GM19452 (cell line): ENCODE data around the gene SKAP2.
A peak's percentile ranks its signal among the peaks of the same experiment; 100 is the strongest.

Experiments
- ATAC-seq: cut with Tn5 transposase; IDR thresholded peaks from one replicate; pipeline ENCODE4 v1.9.1; 2021; ENCODE audit not compliant: unreplicated experiment

The SKAP2 gene

DNA sequence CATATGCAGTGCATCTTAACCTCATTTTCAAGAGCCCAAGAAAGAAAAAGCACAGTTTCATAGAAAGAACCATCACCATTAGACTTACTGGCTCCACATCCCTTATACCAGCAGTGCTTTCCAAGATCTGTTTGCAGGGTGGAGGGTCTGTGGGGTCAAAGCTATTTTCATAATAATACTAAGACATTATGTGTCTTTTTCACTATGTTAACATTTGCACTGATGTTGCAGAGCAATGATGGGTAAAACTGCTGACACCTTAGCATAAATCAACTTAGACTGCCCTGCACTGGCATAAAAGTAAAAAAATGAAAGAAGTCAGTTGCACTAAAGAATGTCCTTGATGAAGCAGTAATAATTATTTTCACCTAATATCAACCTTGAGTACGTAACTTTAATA, 166.2 kb downstream of the SKAP2 start:
- ATAC-seq, result no peak

DNA sequence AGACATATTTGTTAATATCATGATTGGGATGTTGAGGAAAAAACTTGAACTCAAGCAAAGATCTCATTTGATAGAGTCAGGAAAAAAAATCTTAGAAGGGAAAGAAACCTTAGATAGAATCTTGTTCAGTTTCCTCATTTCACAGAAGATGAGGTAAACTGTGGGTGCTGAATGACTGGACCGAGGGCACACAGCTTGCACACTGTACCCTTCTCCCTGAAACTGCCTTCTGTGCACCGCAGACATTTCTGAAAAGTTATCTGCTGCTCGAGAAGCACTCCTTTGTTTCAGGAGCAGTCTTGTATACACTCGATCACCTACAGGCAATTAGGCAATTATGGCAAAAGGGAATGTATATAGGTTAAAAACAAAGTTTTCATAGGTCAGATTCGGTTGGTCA, 167.4 kb downstream of the SKAP2 start:
- no peak for ATAC-seq

DNA sequence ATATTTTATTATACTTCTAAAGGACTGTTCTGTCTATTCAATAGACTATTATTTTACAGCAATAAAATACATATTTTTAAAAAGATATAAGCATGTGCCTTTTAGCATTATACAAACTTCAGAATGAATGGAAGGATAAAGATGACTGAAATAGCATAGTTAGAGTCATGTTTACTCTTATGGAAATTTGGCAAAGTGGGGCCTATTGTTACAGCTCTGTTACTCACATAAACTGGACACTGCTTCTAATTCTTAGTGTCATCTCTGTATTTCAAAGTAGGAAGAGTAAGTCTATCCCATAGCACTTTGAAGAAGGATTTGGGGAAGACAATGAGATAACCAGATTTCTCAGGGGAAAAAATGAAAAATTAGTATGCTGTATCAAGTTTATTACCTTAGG, 168.2 kb downstream of the SKAP2 start:
- no peak for ATAC-seq

DNA sequence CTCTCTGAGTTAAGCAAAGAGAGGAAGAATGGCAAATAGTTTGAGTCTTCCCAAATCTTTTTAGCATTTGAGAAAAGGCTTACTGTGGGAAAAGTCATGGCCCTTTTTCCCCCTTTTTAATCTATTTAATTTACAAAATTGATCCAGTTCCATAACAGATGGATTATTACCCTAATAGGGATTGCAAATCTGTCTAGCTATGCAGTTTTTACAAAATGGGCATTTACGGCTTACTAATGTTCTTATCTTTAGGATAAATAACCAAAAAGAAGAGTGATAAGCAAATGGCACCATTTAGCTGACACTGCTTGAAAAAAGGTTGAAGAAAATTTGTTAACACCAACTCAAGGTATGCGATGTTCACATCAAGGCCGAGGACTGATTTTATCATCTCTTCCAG, 169.7 kb downstream of the SKAP2 start:
- ATAC-seq, result no peak

DNA sequence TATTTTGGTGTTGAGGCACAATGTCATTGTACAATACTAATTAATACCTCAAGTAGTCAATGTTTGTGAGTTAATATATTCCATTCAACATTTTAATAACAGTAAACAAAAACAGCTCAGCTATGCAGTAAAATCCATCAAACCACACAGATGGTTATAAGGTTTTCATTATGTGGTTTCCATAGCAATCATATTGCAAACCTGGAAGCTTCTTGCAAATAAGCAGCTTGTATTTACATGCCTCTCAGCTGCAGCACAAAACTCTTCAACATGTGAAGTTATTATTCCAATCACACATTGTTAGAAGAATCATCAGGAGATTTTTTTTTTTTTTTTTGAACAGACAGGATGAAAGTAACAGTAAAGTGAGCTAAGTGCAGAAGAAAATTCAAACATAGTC, 170.2 kb downstream of the SKAP2 start:
- no peak for ATAC-seq

DNA sequence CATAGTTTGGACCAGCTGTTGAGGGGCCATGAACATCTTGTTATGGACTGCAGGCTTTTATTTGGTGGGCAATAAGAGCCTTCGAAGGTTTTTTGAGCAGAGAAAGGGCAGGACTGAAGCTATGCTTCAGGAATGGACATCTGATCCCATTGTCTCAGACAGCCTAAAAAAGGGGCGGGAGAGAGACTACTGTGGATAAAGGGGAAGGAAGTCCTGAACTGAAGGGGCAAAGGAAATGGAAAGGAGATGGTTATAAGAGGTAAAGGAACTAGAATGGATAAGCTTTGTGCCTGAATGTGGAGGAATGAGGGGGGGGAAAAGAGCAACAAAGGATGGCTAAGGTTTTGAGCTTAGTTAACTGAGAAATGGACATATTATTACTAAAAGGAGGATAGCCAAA, 172.5 kb downstream of the SKAP2 start:
- no peak for ATAC-seq

DNA sequence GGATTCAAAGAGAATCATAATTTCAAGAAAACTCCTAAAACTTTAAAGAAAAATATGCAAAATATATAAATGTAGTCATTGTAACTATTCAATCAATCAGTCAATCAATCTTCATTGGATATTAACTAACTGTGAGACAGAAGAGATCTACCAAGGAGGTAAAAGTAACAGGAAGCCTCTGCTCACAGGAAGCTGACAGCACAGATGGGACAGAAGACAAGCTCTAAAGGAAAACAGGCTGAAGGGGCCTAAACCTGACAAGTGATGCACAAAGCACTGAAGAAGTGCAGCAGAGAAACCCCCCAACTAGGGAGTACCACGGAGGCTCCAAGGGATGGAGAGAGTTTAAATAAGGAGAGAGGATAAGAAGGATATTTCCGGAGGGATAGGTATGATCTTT, 173.0 kb downstream of the SKAP2 start:
- ATAC-seq, result no peak

DNA sequence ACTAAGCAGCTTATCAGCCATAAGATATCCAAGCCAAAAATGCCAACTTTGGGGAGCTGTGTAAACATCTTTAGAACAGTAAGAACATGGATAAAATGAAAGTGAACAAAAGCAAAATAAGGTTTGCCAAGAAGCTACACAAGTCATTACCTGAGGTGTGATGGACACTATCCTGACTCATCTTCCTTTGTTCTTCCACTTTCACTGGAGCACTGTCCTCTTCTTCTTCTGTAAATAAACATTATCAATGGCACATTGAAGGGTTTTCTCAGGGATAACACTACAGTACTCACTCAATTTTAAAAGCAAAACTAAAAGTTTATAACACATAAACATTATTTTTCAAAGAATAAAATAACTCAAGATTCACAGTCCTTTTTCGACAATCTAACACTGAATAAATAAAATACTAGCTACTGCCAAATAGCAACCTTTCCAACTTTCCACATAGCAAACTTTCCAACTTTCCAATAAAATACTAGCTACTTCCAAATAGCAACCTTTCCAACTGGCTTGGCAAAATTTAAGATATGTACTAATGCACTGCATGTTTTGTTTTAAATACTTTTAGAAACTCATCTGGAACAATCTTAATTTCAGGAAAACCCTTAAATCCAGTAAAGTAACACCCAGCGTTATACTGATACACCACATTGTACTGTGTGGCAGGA, 174.1 kb downstream of the SKAP2 start:
- ATAC-seq, result no peak

DNA sequence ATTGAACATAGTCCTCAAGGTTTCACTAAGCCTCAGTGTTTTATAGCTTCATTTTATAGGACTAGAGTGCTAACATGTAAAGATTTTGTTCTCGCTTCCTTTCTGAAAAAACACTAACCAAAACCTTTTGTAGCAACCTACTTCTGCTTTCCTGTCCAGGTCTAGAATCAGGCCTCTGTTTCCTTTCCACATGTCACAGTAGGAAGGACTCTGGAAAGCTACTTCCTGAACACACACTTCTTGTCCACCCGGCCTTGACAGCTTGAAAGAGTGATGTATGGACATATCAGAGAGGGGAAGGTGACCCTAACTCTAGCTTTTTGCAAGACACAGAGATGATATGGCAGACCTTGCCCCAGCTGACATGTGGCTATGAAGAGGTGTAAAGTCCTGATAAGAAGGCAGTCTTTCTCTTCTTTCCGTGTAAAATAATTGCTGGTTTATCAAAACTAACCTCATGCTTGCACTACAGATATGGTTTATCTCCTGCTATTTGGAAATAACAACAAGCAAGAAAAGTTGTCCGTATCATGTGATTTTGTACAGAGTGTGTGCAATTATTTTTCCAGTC, 175.4 kb downstream of the SKAP2 start:
- ATAC-seq, result peak; percentile 76

DNA sequence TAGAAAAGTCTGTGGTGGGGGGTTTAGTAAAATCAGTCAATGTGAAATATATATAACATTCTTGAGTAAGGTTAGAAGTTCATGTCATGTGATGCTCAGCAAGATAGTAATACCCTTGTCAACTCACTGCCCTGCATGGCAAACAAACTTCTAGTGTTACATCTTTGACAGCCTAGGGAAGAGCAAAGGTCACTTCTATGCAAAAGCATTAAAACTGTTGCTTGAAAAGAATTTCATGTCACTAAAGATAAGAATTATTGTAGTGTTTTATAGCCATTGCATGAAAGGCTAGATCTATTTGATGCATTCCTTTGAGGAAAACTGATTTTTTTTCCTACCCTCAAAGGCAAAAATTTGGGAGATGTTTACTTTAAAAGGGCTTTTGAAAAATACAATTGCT, 176.0 kb downstream of the SKAP2 start:
- no peak for ATAC-seq

DNA sequence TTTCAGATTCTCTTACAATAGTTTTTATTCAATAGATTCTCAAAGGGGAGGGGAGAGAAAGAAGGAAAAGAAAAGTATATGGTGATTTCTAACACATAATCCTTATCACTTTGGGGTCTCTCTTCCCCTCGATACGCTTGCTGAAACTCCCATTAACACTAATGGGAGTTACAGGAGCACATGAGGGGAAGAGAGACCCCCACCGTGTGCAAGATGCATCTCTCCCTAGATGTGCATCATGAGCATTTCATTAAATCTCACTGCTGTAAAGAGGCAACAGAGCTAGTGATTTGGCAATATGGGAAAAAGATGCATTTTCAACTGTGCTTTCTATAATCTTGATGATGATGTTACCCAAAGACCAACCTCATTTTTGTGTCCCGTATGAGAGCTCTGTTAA, 177.4 kb downstream of the SKAP2 start:
- no peak for ATAC-seq

DNA sequence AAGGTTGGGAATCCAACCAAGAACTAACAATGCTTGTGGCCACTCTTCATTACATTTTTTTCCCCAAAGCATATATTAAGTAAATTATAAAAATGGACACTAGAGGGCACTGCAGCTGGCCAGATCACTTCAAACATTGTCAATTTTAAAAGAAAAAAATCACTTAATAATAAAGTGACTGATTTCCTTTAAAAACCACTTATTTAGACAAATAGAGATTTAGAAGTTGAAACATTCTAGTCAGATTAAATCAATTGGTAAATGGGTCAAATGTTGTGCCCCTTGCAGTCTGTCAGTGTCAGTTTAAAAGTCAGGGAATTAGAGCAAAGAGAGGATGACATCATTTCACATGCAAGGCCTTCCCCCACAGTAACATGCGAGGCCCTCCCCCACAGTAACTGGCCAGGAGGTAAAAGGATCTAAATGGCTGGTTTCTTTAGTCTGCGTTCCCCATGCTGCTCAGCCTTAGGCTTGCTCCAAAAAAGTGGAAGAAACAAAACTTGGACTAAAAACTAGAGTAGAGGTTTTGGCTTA, 177.9 kb downstream of the SKAP2 start:
- ATAC-seq, result no peak

DNA sequence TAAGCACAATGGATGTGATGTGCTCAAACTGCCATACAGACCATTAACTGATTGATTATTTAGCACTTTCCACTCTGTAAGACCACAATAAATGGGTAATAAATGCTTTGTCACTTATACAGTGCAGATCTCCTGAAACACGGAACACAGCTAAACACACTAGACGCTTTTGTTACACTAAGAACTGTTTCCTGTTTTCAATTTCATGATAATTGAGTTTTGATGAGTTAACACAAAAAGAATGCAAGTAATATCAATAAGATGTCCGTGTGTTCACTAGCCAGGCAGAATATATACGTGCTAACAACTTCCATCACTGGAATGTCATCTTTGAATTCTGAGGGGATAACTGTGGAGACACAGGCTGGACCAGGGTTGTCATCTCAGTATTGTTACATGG, 178.8 kb downstream of the SKAP2 start:
- ATAC-seq, result no peak

DNA sequence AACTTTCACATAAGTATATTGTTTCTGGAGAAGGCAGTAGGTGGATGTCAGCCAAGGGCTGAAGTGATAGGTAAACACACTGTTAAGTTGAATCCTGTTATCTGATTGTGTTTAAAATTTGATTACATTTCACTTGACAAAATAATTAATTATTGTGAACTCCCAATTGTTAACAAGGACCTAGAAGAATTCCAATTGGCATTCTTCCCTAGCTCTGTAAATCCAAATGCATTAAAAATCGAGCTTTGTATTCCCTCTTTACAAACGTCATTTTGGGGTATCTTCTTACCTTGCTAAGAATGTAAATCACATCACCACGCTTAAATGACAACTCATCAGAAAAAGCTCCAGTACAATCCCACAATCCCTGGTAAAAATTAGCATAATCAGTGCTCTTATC, 179.9 kb downstream of the SKAP2 start:
- ATAC-seq, result no peak

DNA sequence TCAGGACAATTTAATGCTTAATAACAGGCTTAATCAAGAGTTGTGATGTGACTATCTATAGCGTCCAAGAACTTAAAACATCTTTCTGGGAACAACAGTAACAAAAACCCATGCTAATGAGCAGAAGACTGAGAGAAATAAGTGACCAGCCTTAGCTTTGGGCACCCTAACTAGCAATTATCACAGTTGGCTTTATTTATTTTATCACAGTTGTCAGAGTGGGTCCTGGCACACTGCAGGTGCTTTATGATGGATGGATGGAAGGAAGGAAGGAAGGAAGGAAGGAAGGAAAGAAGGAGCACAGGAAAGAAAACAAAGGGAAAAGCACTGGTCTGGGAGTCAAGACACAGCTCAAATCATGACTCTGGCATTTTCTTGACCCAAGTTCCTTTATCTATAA, 181.1 kb downstream of the SKAP2 start:
- ATAC-seq, result no peak

DNA sequence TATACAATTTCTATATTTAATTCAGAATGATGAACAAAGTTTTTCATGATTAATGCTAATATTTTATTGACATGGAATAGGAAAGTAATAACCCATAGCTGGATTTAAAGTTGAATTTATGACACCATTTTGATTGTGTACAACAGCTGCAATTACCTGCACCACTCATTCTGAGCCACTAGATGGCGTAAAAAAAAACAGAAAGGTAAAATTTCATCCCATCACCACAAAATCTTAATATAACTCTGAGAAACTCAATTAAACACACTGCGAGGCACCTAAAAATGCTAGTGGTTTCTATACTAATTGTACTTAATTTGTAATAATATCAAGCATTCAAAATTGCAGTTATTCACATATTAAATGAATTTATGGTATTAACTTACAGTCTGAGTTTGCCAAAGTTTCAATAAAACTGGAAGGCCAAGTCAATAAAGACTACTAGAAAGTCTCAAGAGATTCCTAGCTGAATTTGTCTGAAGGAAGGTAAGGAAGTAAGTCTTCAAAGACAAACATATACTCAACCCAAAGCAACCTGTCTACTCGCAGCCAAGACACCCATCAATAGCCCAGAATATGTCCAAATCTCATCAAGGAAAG, 182.5 kb downstream of the SKAP2 start:
- no peak for ATAC-seq

DNA sequence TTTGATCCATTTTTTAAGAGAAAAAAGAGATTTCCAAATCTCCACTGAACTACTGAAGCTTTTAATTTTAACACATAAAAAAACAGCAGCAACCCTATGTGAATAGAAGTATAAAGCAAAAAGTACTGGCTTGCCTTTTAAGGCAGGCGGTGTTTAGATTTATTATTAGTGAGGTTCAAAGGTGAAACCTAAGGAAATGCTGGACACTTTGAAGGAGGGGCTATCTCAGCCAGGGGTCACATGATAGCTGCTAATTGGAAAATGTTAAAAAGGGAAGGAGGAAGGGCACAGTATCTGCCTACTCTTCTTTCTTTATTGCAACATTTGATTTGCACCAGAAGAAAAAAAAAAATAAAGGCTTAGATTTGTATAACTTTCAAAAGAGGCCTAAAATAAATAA, 183.8 kb downstream of the SKAP2 start:
- ATAC-seq, result no peak

DNA sequence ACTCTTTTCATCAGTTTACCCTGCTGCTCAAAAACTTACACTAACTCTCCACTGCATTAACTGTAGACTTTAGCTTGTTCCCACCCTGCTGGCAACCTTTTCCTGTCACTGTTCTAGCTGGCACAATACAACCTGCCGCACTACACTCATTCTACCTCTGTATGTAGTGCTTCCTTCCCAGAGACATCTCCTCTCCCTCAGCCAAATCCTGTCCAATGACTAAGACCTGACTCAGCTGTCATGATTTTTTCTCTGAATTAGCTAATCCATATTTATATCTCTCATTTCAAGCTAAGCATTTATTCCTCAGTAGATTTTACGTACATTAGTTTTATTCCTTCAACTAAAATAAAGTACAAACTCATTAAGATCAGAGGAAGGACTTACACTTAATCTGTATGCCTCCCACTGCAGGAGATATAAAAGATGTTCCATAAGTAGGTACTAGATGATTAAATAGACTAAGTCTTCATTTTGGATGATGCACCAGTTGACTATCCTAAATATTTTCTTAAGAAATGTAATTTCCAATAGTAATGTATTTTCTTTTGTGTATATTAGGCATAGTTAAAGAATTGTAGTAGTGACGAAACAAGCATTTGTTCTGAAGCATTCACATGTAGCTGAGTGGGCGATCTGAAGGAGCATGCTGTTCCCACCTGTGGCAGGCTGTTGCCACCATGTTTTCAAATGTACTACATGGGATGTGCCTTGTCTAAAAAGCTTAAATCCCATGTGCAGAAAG, 189.1 kb downstream of the SKAP2 start:
- no peak for ATAC-seq

DNA sequence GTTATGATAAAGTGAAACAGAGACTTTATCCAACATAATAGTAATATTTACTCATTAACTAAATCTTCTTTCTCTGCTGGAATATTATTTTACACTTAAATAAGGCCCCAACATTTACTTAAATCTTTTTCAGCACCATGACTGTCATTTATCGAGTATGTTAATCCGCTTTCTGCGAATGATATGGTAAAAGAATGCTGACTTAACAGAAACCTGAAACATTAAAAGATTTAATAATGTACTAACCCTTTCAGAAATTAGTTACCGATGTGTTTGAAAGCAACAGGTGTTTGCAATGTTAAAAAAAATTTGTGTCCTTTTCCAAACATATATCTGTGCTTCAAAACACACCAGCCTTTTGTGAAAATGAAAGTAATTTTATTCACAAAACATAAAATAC, 190.5 kb downstream of the SKAP2 start:
- no peak for ATAC-seq

DNA sequence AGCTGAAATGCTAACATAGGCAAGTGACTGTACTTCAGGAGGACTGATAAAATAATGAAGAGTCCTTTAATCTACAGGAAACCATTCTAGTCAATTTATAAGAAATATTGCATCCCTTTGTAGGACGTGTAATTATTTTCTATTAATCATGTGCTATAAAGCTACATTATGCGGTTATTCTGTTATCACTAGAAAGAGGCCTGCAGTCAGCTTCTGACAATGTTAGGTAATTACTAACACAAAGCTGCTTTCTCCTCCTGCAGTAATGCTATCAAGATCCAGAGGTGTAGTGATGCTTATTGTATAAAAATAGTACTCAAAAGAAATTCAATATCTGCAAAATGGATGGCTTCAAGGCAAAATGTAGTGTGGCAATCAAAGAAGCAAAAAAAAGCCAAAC, 191.1 kb downstream of the SKAP2 start:
- no peak for ATAC-seq

DNA sequence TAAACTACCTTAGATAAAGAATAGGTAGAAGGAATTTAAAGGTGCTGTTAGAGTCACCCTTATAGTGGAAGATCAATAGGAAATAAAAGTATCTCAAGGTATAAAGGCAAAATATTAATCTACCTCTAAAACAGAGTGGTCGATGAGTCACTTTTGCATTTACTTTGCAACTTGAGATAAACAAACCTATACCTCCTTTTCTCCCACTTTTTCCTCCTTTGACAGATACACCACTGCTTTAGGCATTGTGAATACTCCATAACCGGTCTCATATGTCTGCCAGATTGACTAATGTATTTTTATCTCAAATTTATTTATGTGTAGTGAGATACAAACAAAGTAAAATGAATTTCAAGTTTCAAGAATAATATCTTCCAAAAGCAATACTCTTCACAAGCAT, 193.5 kb downstream of the SKAP2 start:
- ATAC-seq, result no peak

DNA sequence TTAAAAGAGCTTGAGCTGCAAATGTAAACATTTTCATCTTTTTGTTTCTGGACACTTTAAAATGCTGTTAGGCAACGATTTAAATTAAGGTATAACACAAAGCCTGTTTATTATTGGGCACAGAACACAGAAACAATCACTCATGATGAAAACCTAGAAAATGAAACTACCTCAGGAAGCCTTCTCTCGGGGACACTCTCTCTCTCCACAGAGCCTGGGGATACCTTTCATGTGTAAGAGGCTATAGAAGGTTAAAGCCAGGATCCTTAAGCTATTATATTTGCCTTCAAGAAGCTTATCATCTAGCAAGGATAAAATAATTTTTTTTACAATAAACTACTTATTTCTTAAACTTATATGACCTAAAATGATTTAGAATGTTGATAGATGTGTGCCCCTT, 194.1 kb downstream of the SKAP2 start:
- no peak for ATAC-seq
